DOHH2 (cell line): Measurements from ENCODE around the gene PPP1R12A.

Experiments
- EZH2phosphoT487 ChIP-seq: fragments of 200-600 bp; sonication (generic); IDR thresholded peaks from 2 replicates; pipeline ENCODE4 v1.6.1; 2017; ENCODE audit warnings: borderline replicate concordance, mild to moderate bottlenecking, antibody characterized with exemption, low read length, moderate library complexity, mixed read lengths
- TF ChIP-seq, protein P1 (sequence below): fragments of 200-600 bp; sonication (generic); IDR thresholded peaks from one replicate; pipeline ENCODE4 v1.5.1; 2014; ENCODE audit warnings: antibody characterized with exemption, mild to moderate bottlenecking, low read depth, low read length; ENCODE audit not compliant: poor library complexity, severe bottlenecking

DNA sequence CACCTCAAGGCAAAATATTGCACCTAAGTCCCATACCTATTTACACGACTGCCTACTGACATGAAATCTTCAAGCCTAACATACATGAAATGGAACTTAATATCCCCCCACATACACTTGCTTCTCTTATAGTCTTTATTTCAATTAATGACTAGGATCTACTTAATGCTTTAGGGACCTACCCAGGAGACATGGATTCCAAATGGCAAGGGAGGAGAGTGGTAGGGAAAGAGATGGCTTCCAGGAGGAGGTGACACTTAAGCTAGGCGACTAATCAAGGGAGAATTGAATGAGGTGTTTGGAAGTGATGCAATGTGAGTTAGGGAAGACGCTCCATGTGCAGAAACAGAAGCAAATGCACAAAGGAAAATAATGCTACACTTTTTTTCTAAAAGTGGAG, 9.7 kb upstream of the PPP1R12A start:
- TF ChIP-seq, protein P1, sequence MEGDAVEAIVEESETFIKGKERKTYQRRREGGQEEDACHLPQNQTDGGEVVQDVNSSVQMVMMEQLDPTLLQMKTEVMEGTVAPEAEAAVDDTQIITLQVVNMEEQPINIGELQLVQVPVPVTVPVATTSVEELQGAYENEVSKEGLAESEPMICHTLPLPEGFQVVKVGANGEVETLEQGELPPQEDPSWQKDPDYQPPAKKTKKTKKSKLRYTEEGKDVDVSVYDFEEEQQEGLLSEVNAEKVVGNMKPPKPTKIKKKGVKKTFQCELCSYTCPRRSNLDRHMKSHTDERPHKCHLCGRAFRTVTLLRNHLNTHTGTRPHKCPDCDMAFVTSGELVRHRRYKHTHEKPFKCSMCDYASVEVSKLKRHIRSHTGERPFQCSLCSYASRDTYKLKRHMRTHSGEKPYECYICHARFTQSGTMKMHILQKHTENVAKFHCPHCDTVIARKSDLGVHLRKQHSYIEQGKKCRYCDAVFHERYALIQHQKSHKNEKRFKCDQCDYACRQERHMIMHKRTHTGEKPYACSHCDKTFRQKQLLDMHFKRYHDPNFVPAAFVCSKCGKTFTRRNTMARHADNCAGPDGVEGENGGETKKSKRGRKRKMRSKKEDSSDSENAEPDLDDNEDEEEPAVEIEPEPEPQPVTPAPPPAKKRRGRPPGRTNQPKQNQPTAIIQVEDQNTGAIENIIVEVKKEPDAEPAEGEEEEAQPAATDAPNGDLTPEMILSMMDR, result no peak
- TF ChIP-seq EZH2phosphoT487, result no peak
